Neuron (in vitro differentiated cells): ENCODE measurements around the gene P2RY8.
"Not testable (repeated sequence)": the region's sequence is repeated elsewhere in the genome, so short reads cannot be mapped to it uniquely, and the experiment has no call there.

Source experiments
- H2AFZ ChIP-seq: one replicate; pipeline ENCODE4 v1.6.1; 2013; ENCODE audit warnings: low read depth, mild to moderate bottlenecking, inconsistent platforms, low read length, moderate library complexity
- H3K27me3 ChIP-seq: one replicate; pipeline ENCODE4 v1.6.1; 2013; ENCODE audit warnings: low read length; ENCODE audit not compliant: insufficient read depth
- H3K36me3 ChIP-seq: one replicate; pipeline ENCODE4 v1.6.1; 2013; ENCODE audit warnings: low read length; ENCODE audit not compliant: insufficient read depth
- H3K4me1 ChIP-seq: one replicate; pipeline ENCODE4 v1.6.1; 2013; ENCODE audit warnings: low read length; ENCODE audit not compliant: insufficient read depth
- H3K4me3 ChIP-seq: 2 replicates; pipeline ENCODE4 v1.5.1; 2013; ENCODE audit warnings: mild to moderate bottlenecking, low read length, moderate library complexity
- H3K9me3 ChIP-seq: one replicate; pipeline ENCODE4 v1.6.1; 2013; ENCODE audit warnings: low read length

P2RY8 gene

GRCh38 chrX:1443496-1444075 lies 93.4 kb downstream of the P2RY8 start:
- no peak overlapping the region for H3K4me3 ChIP-seq
- no peak overlapping the region for H2AFZ ChIP-seq
- H3K36me3 ChIP-seq, result peaks cover 11% of the 10 kb centered on the region
- H3K27me3 ChIP-seq, result no peaks in the 10 kb centered on the region
- H3K9me3 ChIP-seq, result peaks cover 27% of the 10 kb centered on the region
- no peaks in the 10 kb centered on the region for H3K4me1 ChIP-seq

- H3K27me3 ChIP-seq, result no peaks in the 10 kb centered on the region
Observed at GRCh38 chrX:1442724-1443367, 94.1 kb downstream of the P2RY8 start.

GRCh38 chrX:1442016-1442665 lies 94.8 kb downstream of the P2RY8 start:
- no peak overlapping the region for H3K4me3 ChIP-seq
- peaks cover 11% of the 10 kb centered on the region for H3K36me3 ChIP-seq
- H3K4me1 ChIP-seq, result no peaks in the 10 kb centered on the region
- H3K9me3 ChIP-seq, result peaks cover 30% of the 10 kb centered on the region
- no peaks in the 10 kb centered on the region for H3K27me3 ChIP-seq
- no peak overlapping the region for H2AFZ ChIP-seq

More at GRCh38 chrX:1442724-1443367, 94.1 kb downstream of the P2RY8 start:
- Histone ChIP-seq H3K4me1 (no peaks in the 10 kb centered on the region), H3K4me3 (no peak overlapping the region), H3K36me3 (peaks cover 11% of the 10 kb centered on the region), H3K9me3 (peaks cover 30% of the 10 kb centered on the region), H2AFZ (no peak overlapping the region)

- peaks cover 22% of the 10 kb centered on the region for H3K36me3 ChIP-seq
- no peaks in the 10 kb centered on the region for H3K27me3 ChIP-seq
- no peaks in the 10 kb centered on the region for H3K4me1 ChIP-seq
- peaks cover 41% of the 10 kb centered on the region for H3K9me3 ChIP-seq
- H2AFZ ChIP-seq, result no peak overlapping the region
- H3K4me3 ChIP-seq, result no peak overlapping the region
Observed at GRCh38 chrX:1440506-1440905, 96.5 kb downstream of the P2RY8 start.

GRCh38 chrX:1435241-1435895 lies 101.6 kb downstream of the P2RY8 start:
- Histone ChIP-seq H3K4me1 (no peaks in the 10 kb centered on the region), H3K9me3 (peaks cover 40% of the 10 kb centered on the region), H3K36me3 (peaks cover 35% of the 10 kb centered on the region), H3K27me3 (no peaks in the 10 kb centered on the region), H3K4me3 (no peak overlapping the region), H2AFZ (no peak overlapping the region)

GRCh38 chrX:1434871-1435240 lies 102.1 kb downstream of the P2RY8 start:
- H3K9me3 ChIP-seq, result peaks cover 40% of the 10 kb centered on the region
- H3K4me1 ChIP-seq, result no peaks in the 10 kb centered on the region
- no peak overlapping the region for H2AFZ ChIP-seq
- H3K27me3 ChIP-seq, result no peaks in the 10 kb centered on the region
- no peak overlapping the region for H3K4me3 ChIP-seq
- peaks cover 33% of the 10 kb centered on the region for H3K36me3 ChIP-seq

GRCh38 chrX:1433646-1434357 lies 103.2 kb downstream of the P2RY8 start:
- Histone ChIP-seq H3K4me1 (no peaks in the 10 kb centered on the region), H3K36me3 (peaks cover 26% of the 10 kb centered on the region), H3K9me3 (peaks cover 31% of the 10 kb centered on the region), H2AFZ (no peak overlapping the region), H3K27me3 (no peaks in the 10 kb centered on the region), H3K4me3 (no peak overlapping the region)

GRCh38 chrX:1430451-1430850 lies 106.5 kb downstream of the P2RY8 start:
- H3K36me3 ChIP-seq, result peaks cover 31% of the 10 kb centered on the region

GRCh38 chrX:1427756-1428155 lies 109.2 kb downstream of the P2RY8 start:
- H3K36me3 ChIP-seq, result peaks cover 30% of the 10 kb centered on the region

More at GRCh38 chrX:1430451-1430850, 106.5 kb downstream of the P2RY8 start:
- Histone ChIP-seq H3K4me1 (no peaks in the 10 kb centered on the region), H2AFZ (no peak overlapping the region), H3K4me3 (no peak overlapping the region), H3K27me3 (no peaks in the 10 kb centered on the region), H3K9me3 (peaks cover 14% of the 10 kb centered on the region)

GRCh38 chrX:1426321-1426720 lies 110.7 kb downstream of the P2RY8 start:
- Histone ChIP-seq H3K9me3 (peaks cover 24% of the 10 kb centered on the region), H3K36me3 (peaks cover 42% of the 10 kb centered on the region)
- not testable (repeated sequence) for H2AFZ ChIP-seq, H3K4me3 ChIP-seq, H3K27me3 ChIP-seq, H3K4me1 ChIP-seq

More at GRCh38 chrX:1427756-1428155, 109.2 kb downstream of the P2RY8 start:
- Histone ChIP-seq H3K9me3 (peaks cover 12% of the 10 kb centered on the region), H3K4me3 (no peak overlapping the region), H2AFZ (no peak overlapping the region), H3K4me1 (no peaks in the 10 kb centered on the region), H3K27me3 (no peaks in the 10 kb centered on the region)

- H3K4me3 ChIP-seq, result no peak overlapping the region
- H3K4me1 ChIP-seq, result no peaks in the 10 kb centered on the region
- peaks cover 25% of the 10 kb centered on the region for H3K9me3 ChIP-seq
- no peak overlapping the region for H2AFZ ChIP-seq
- H3K36me3 ChIP-seq, result peaks cover 47% of the 10 kb centered on the region
- no peaks in the 10 kb centered on the region for H3K27me3 ChIP-seq
Observed at GRCh38 chrX:1425381-1425780, 111.6 kb downstream of the P2RY8 start.

- H2AFZ ChIP-seq, result no peak overlapping the region
- H3K9me3 ChIP-seq, result peaks cover 25% of the 10 kb centered on the region
- no peaks in the 10 kb centered on the region for H3K27me3 ChIP-seq
- H3K36me3 ChIP-seq, result peaks cover 52% of the 10 kb centered on the region
- H3K4me3 ChIP-seq, result no peak overlapping the region
- H3K4me1 ChIP-seq, result no peaks in the 10 kb centered on the region
Observed at GRCh38 chrX:1424147-1424851, 112.7 kb downstream of the P2RY8 start.
